GM21528 (cell line): Measurements from ENCODE around the gene STMP1.

Experiments
- ATAC-seq: cut with Tn5 transposase; IDR thresholded peaks from one replicate; pipeline ENCODE4 v1.9.1; 2021; ENCODE audit warnings: mild to moderate bottlenecking, moderate library complexity; ENCODE audit not compliant: unreplicated experiment, low FRiP score

STMP1 gene

GRCh38 chr7:135716677-135717238 lies 54.4 kb downstream of the STMP1 start:
- no peak for ATAC-seq

GRCh38 chr7:135717693-135718092 lies 55.4 kb downstream of the STMP1 start:
- ATAC-seq, result no peak

GRCh38 chr7:135718219-135718618 lies 55.9 kb downstream of the STMP1 start:
- no peak for ATAC-seq

- no peak for ATAC-seq
Measured at GRCh38 chr7:135718794-135719437, 56.6 kb downstream of the STMP1 start.

GRCh38 chr7:135719688-135720087 lies 57.4 kb downstream of the STMP1 start:
- ATAC-seq, result no peak

- ATAC-seq, result no peak
Measured at GRCh38 chr7:135721198-135721820, 59.0 kb downstream of the STMP1 start.

GRCh38 chr7:135723411-135723810 lies 61.1 kb downstream of the STMP1 start:
- no peak for ATAC-seq
